Astrocyte of the spinal cord (primary cell): ENCODE results near the gene GHRH.

Experiments
- DNase-seq: peaks from one replicate; pipeline ENCODE4 v3.0.0; 2011; ENCODE audit warnings: low read depth, low spot score
- H3K4me3 ChIP-seq: 2 replicates; pipeline ENCODE4 v1.5.1; 2011; ENCODE audit warnings: low read depth, mild to moderate bottlenecking, low read length, moderate library complexity
- CTCF ChIP-seq: IDR thresholded peaks from 2 replicates; pipeline ENCODE4 v1.5.1; 2012; ENCODE audit warnings: low read depth, mild to moderate bottlenecking, low read length, inconsistent platforms
- in situ Hi-C: cut with HindIII; loops from 2 replicates; pipeline ENCODE4 v1.10.0; 2017; ENCODE audit warnings: low sequenced_read_pairs

The GHRH gene

GRCh38 chr20:37251825-37252477 lies 9.7 kb downstream of the GHRH start:
- TF ChIP-seq CTCF: no peak
- DNase-seq: no peak
- no peak overlapping the region for H3K4me3 ChIP-seq
- in situ Hi-C loops: no loop called here

GRCh38 chr20:37249304-37249703 lies 12.3 kb downstream of the GHRH start:
- in situ Hi-C loops: no loop called here
- TF ChIP-seq CTCF: no peak
- DNase-seq: no peak
- no peak overlapping the region for H3K4me3 ChIP-seq

GRCh38 chr20:37247547-37247946 lies 14.1 kb downstream of the GHRH start:
- H3K4me3 ChIP-seq: no peak overlapping the region
- no peak for DNase-seq
- in situ Hi-C loops: no loop called here
- TF ChIP-seq CTCF: no peak

- TF ChIP-seq CTCF: no peak
- H3K4me3 ChIP-seq: no peak overlapping the region
- in situ Hi-C loops: no loop called here
- DNase-seq: no peak
Measured at GRCh38 chr20:37246736-37247135, 14.9 kb downstream of the GHRH start.

GRCh38 chr20:37245216-37246150 lies 16.1 kb downstream of the GHRH start:
- DNase-seq: no peak
- TF ChIP-seq CTCF: no peak
- no peak overlapping the region for H3K4me3 ChIP-seq
- in situ Hi-C loops: no loop called here

- in situ Hi-C loops: no loop called here
- no peak for TF ChIP-seq CTCF
- H3K4me3 ChIP-seq: no peak overlapping the region
- no peak for DNase-seq
Measured at GRCh38 chr20:37244572-37244957, 17.0 kb downstream of the GHRH start.
